Fibroblast of mammary gland (primary cell): ENCODE measurements around the gene P2RX3.

Experiments used
- DNase-seq: peaks from one replicate; pipeline ENCODE4 v3.0.0-alpha.2; 2010; ENCODE audit warnings: low read depth
- H3K4me3 ChIP-seq: 2 replicates; pipeline ENCODE4 v1.5.1; 2011; ENCODE audit warnings: low read depth, mild to moderate bottlenecking, low read length, moderate library complexity; ENCODE audit not compliant: control insufficient read depth
- TF ChIP-seq, protein P1 (sequence below): conservative IDR thresholded peaks from 2 replicates; pipeline ENCODE4 v1.5.1; 2011; ENCODE audit warnings: low read depth, low read length, inconsistent platforms; ENCODE audit not compliant: control insufficient read depth, insufficient read depth

Gene P2RX3

DNA sequence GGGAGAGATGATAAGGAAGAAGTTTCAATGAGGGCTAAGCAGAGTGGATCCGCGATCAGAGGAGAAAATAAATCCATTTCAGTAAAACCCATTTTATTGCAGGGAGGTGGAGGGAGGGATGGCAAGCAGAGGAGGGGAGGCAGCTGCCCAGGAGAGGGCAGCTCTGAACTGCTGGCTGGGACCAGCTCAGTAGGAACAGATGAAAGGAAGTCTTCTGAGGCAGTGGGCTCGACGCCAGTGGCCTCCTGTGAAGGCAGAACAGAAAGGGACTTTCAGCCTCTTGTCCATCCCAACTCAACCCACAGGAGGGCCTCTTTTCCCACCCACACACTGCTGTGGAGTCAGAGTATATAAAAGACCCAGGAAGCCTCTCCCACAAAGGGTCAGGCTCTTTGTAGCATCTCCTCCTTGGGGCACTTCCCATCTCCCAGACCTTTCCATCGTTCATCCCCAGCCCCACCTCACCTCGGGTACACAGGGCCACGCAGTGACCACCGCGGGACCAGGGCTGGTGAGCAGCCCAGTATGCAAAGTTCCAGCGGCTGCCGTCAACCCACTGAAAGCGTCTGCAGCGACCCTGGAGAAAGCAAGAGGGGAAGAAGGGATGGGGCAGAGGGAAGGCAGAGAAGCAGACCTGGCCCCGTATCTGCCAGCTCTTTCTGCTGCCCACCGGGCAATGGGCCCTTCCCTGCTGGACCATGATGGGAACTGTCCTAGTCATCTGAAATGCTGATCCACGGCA lies 49.3 kb downstream of the P2RX3 start:
- no peak overlapping the region for H3K4me3 ChIP-seq
- TF ChIP-seq, protein P1, sequence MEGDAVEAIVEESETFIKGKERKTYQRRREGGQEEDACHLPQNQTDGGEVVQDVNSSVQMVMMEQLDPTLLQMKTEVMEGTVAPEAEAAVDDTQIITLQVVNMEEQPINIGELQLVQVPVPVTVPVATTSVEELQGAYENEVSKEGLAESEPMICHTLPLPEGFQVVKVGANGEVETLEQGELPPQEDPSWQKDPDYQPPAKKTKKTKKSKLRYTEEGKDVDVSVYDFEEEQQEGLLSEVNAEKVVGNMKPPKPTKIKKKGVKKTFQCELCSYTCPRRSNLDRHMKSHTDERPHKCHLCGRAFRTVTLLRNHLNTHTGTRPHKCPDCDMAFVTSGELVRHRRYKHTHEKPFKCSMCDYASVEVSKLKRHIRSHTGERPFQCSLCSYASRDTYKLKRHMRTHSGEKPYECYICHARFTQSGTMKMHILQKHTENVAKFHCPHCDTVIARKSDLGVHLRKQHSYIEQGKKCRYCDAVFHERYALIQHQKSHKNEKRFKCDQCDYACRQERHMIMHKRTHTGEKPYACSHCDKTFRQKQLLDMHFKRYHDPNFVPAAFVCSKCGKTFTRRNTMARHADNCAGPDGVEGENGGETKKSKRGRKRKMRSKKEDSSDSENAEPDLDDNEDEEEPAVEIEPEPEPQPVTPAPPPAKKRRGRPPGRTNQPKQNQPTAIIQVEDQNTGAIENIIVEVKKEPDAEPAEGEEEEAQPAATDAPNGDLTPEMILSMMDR = no peak
- peak; percentile 21 for DNase-seq

- TF ChIP-seq, protein P1 = no peak
- DNase-seq = no peak
- no peak within 1 kb of the TSS for H3K4me3 ChIP-seq
These were observed 52.4 kb downstream of the P2RX3 start, which contains the start of gene PRG2 for GRCh38 chr11:57390535-57390934. PRG2 (minus strand) TSS chr11:57390650; CDS start chr11:57389944, 706 bp downstream.

DNA sequence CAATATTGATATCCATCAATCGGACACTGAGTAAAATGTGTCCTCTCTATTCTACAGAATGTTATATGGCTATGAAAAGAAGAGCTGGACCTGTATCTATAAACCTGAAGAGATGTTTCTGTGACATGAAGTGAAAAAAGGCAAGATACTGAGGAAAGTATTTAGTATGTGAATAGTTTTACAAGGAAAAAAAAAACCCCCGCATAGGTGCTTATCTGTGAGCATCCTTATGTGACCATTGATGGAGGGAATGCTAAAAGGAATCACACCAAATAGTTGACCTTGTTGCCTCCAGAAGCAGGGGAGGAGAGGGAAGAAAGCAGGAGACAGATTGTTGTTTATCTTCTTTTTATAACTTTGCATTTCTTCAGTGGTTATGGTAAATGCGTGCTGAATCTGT lies 53.0 kb downstream of the P2RX3 start:
- no peak for DNase-seq
- no peak overlapping the region for H3K4me3 ChIP-seq
- TF ChIP-seq, protein P1 = no peak

- DNase-seq = no peak
- TF ChIP-seq, protein P1 = no peak
- no peak overlapping the region for H3K4me3 ChIP-seq
These were observed 53.4 kb downstream of the P2RX3 start for GRCh38 chr11:57391539-57391938.

DNA sequence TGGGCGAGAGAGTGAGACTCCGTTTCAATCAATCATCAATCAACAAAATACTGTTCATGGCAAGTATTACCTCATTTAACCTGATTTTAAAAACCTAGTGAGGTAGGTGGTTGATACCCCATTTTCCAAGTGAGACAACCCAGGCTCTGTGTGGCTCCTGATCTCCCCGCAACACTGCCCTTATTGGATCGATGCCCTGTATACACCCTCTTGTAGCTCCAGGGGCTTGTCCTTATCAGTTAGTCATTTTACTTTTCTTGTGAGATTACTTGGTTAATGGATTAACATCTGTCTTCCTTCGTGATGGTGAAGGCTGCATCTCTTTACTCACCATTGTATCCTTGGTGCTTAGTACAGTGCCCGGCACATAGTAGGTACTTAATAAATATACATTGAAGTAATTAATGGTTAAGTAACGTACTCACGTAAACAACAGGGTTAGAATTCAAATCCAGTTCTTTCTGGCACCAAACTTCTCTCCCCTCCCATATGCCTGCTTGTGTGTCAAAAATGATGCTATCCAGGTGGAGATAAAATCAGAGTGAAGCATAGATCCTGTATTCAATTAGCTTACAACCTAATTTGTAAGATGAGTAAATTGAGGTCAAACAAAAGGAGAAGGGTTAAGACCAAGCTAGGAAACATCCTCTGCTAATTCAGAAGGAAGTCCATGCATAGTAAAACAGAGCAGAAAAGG lies 54.1 kb downstream of the P2RX3 start:
- TF ChIP-seq, protein P1 = no peak
- H3K4me3 ChIP-seq = no peak overlapping the region
- no peak for DNase-seq

DNA sequence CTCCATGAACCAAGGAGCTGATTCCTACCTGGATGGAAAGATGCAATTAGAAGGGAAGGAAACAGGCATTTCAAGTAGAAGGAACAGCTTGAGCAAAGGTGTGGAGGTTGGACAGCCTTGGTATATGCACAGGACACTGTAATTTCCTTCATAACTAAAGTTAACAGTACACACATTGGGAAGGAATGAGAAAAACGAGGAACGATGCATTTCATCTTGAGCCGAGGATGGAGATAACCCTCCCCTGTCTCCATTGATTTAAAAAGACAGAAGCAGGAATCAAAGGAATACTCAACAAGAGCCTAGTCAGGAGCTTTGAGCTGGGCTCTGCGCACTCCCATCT lies 54.6 kb downstream of the P2RX3 start:
- no peak overlapping the region for H3K4me3 ChIP-seq
- no peak for DNase-seq
- TF ChIP-seq, protein P1 = no peak
